Activated naive CD4-positive, alpha-beta T cell treated with anti-CD3 and anti-CD28 coated beads, Interleukin-2, amount 10 ng/mL, durations not matched to agents 7 days and 5 days (primary cell): ENCODE measurements around the gene RAD51B.
"Not testable (repeated sequence)": the region's sequence is repeated elsewhere in the genome, so short reads cannot be mapped to it uniquely, and the experiment has no call there.

Experiments used
- CTCF ChIA-PET: fragments of 350-600 bp; sonication (Branson Sonifier 250); formaldehyde crosslinking; loops from one replicate; lab custom pipeline; 2021; ENCODE audit warnings: antibody characterized with exemption; lab: Charles Lee
- DNase-seq: peaks from one replicate; pipeline ENCODE4 v3.0.0-alpha.2; 2020
- H3K27ac Mint-ChIP-seq: one replicate; pipeline ENCODE4 v1.8.0; 2021; ENCODE audit warnings: mild to moderate bottlenecking, moderate library complexity, mixed read lengths
- H3K27me3 Mint-ChIP-seq: one replicate; pipeline ENCODE4 v1.8.0; 2021; ENCODE audit warnings: mild to moderate bottlenecking, mixed read lengths
- H3K36me3 Mint-ChIP-seq: one replicate; pipeline ENCODE4 v1.8.0; 2021; ENCODE audit warnings: mixed read lengths
- H3K4me1 Mint-ChIP-seq: one replicate; pipeline ENCODE4 v1.8.0; 2021; ENCODE audit warnings: mixed read lengths
- H3K4me3 Mint-ChIP-seq: one replicate; pipeline ENCODE4 v1.8.0; 2021; ENCODE audit warnings: mild to moderate bottlenecking, moderate library complexity, mixed read lengths
- H3K9me3 Mint-ChIP-seq: one replicate; pipeline ENCODE4 v1.8.0; 2021; ENCODE audit warnings: mixed read lengths

The RAD51B gene

DNA sequence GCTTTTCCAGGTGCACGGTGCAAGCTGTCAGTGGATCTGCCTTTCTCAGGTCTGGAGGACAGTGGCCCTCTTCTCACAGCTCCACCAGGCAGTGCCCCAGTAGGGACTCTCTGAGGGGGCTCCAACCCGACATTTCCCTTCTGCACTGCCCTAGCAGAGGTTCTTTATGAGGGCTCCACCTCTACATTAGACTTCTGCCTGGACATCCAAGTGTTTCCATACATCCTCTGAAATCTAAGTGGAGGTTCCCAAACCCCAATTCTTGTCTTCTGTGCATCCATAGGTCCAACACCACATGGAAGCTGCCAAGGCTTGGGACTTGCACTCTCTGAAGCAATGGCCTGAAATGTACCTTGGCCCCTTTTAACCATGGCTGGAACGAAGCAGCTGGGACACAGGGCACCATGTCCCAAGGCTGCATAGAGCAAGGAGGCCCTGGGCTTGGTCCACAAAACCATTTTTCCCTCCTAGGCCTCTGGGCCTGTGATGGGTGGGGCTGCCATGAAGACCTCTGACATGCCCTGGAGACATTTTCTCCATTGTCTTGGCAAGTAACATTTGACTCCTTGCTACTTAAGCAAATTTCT lies 282.2 kb downstream of the RAD51B start:
- peaks cover 30% of the 10 kb centered on the region for H3K9me3 Mint-ChIP-seq
- H3K4me1 Mint-ChIP-seq, DNase-seq, H3K27ac Mint-ChIP-seq, CTCF ChIA-PET, H3K27me3 Mint-ChIP-seq, H3K4me3 Mint-ChIP-seq: not testable (repeated sequence)
- H3K36me3 Mint-ChIP-seq = peaks cover 18% of the 10 kb centered on the region

DNA sequence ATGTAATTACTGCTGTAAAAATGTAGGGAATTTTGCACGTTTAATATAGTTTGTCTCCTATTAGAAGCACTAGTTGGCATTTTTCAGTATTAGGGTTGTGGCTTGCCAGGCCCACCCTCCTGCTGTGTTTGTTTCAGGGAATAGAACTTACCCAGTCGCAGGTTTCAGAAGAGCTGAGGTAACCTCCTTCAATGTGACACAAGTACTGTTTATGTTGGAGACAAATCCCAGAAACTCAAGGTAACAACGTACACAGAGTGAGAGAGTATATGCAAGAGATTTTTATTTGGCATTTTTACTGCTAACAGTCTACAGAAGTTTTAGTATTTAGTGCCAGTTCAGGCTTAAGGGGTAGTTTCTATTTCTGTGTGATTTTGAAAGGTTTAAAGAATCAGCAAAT lies 284.3 kb downstream of the RAD51B start:
- no peak overlapping the region for H3K4me3 Mint-ChIP-seq
- peaks cover 28% of the 10 kb centered on the region for H3K9me3 Mint-ChIP-seq
- no peak for DNase-seq
- peaks cover 16% of the 10 kb centered on the region for H3K36me3 Mint-ChIP-seq
- no peaks in the 10 kb centered on the region for H3K4me1 Mint-ChIP-seq
- CTCF ChIA-PET = no interaction called here
- H3K27ac Mint-ChIP-seq = no peak overlapping the region
- no peaks in the 10 kb centered on the region for H3K27me3 Mint-ChIP-seq

DNA sequence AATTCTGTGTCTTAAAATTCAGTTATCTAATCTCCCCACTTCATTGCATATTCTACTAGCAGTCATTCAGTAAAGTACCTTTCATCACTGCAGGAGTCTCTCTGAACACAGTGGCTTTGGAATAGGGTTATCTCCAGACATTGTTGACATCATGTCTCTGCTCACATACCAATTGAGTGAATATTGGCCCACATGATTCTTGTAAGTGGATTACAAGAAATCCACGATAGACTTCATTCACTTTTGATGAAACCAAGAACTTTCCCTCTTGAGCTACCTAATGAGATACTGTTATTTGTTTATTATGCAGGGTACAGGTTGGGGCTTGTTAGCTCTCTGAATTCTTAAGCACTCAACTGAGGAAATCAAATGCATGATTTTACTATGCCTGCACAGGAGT lies 284.9 kb downstream of the RAD51B start:
- CTCF ChIA-PET = no interaction called here
- peaks cover 28% of the 10 kb centered on the region for H3K9me3 Mint-ChIP-seq

DNA sequence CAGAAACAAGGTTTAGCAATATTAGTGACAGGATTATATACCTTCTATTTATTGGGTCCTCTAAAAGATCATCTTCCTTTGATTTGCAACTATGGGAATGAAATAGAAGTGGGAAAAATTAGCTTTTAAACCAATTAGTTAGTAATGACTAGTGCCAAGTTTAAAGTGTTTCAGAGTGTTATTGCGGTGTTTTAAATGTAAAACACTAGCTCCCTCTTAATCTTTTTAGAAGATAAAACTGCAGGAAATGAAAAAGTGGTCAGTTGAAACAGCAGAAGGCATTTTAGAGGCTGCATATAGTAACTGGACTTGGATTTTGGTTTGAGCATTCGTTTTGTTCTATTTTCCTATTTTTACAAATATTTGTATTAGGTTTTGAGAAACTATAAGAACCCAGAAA lies 286.2 kb downstream of the RAD51B start:
- Mint-ChIP-seq H3K27me3 (no peaks in the 10 kb centered on the region), H3K9me3 (peaks cover 19% of the 10 kb centered on the region), H3K36me3 (peaks cover 8% of the 10 kb centered on the region), H3K27ac (no peak overlapping the region), H3K4me3 (no peak overlapping the region), H3K4me1 (peaks cover under 1% of the 10 kb centered on the region)
- DNase-seq = no peak
- CTCF ChIA-PET = no interaction called here

More for the DNA sequence above, 284.9 kb downstream of the RAD51B start:
- no peaks in the 10 kb centered on the region for H3K4me1 Mint-ChIP-seq
- no peak overlapping the region for H3K4me3 Mint-ChIP-seq
- DNase-seq = no peak
- H3K36me3 Mint-ChIP-seq = peaks cover 14% of the 10 kb centered on the region
- H3K27me3 Mint-ChIP-seq = no peaks in the 10 kb centered on the region
- H3K27ac Mint-ChIP-seq = no peak overlapping the region

DNA sequence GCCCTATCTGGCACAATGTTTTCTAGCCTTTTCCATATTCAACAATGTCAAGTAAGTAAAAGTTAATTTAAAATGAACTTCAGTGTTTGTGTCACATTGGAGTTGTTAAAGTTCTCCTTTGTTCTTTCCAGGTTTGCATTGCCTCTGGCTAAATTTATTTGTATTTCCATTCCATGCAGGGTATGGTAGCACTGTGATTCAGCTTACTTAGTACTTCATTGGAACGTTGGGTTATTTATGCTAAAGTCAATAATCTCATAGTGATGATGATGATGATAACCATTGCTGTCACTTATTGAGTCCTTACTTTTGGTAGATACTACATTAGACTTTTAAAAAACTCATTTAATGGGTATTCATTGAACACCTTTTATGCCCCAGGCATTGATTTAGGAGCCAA lies 286.9 kb downstream of the RAD51B start:
- CTCF ChIA-PET = no interaction called here
- no peak overlapping the region for H3K4me3 Mint-ChIP-seq
- peaks cover 6% of the 10 kb centered on the region for H3K36me3 Mint-ChIP-seq
- H3K9me3 Mint-ChIP-seq = peaks cover 14% of the 10 kb centered on the region
- peaks cover 5% of the 10 kb centered on the region for H3K4me1 Mint-ChIP-seq
- DNase-seq = no peak
- H3K27ac Mint-ChIP-seq = no peak overlapping the region
- H3K27me3 Mint-ChIP-seq = no peaks in the 10 kb centered on the region

DNA sequence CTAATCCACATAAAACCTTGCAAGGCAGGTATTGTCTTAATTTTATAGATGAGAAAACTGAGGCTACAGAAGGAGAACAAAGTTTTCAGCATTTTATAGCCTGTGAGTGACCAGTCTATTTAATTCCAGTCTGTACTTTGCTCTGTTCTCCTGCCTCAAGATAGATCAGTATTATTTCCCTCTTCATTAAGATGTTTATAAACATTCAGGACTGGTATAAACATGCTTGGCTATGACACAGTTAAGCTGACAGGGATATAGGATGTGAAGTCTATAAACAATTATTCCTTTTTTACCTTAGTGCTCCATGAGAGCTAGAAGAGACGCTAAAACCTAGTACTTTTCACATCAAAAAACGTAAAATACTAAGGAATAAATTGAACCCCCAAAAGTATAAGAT lies 287.3 kb downstream of the RAD51B start:
- Mint-ChIP-seq H3K4me1 (peaks cover 6% of the 10 kb centered on the region), H3K27ac (no peak overlapping the region), H3K27me3 (no peaks in the 10 kb centered on the region), H3K4me3 (no peak overlapping the region), H3K9me3 (peaks cover 9% of the 10 kb centered on the region), H3K36me3 (peaks cover 6% of the 10 kb centered on the region)
- CTCF ChIA-PET = no interaction called here
- DNase-seq = no peak

DNA sequence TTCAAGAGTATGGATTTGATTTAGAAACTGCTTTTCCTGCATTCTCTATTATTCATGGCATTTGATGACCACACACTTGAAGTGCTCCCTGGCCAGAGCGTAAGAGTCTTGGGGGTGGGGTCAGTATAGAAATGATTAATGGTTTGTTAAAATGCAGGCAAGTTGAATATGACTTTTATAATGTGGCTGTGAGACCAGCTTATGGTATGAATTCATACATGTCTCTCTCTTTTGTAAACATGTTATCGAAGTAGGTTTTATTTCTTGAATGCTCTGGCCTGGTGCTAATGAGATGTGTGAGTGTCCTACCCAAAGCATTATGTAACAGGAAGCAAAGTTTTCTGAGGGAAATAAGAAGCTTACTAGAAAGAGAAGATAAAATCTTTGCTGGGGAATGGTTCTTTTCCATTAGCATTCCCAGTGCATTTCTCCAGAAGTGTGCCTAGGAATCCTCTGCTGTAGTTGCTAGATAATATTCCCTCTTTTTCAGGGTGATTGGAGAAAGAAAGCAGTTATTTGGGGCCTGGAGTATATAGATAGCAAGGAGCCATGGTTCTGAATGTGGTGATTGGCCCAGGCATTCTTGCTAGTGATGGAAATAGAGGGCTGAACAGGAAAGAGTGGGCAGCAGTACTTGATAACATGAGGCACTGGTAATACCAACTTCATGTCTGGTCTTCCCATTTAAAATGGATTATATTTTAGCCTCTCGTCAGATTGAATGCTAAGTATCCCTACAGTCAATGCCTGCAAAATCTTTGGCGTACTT lies 289.7 kb downstream of the RAD51B start:
- CTCF ChIA-PET = no interaction called here
- Mint-ChIP-seq H3K36me3 (no peaks in the 10 kb centered on the region), H3K9me3 (no peaks in the 10 kb centered on the region), H3K27me3 (no peaks in the 10 kb centered on the region), H3K27ac (no peak overlapping the region), H3K4me3 (no peak overlapping the region), H3K4me1 (peaks cover 6% of the 10 kb centered on the region)
- no peak for DNase-seq

DNA sequence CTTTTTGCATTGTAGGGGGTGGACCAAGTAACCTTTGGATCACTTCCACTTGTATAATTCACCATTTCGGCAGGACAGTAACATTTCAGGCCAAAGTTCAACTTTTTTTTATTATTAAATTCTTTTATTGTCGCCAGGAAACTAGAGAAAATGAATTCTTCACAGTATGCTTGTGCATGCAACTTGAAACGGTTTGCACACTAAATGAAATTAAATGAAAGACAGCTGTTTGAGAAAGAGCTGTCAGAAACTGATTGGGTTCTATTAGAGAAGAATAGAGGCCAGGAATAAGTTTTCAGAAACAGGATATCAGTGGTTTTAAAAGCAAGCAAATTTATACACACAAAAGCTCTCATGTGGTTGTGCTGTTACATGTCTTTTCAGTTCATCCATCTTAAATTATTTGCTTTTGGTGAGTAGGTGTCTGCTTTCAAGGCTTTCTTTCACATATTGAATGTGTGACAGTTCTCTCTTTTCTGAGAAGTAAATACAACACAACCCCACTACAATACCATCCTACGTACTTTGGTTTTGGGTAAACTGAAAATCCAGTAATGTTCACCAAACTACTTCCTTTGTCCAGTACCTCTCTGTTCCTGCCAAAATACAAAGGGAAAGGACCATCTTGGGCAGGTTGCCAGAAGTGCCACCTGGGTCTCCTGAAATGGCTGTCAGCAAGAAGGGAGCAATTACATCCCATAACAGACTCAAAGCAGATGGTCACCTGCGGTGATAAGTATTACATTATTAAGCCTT lies 291.7 kb downstream of the RAD51B start:
- H3K27ac Mint-ChIP-seq = no peak overlapping the region
- CTCF ChIA-PET = no interaction called here
- H3K4me3 Mint-ChIP-seq = no peak overlapping the region

DNA sequence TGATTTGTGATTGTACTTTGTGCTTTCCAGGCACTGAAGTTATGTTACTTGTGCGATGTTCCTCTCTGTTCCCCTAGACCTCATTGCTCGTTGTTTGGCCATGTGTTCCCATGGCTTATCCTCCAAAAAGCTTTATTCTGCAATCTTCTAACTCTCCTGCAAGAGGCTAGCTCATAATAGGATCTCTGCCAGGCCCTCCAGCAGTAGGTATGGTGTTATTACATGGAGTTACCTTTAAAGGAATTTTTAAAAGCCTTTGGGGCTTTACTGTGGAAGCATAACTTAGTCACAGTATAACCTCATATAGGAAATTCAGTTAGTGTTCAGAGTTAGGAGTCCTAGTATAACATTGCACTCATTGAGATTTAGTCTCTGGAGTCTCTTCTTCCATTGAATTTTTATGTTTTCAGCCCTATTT lies 292.3 kb downstream of the RAD51B start:
- peaks cover 6% of the 10 kb centered on the region for H3K4me1 Mint-ChIP-seq
- H3K27ac Mint-ChIP-seq = no peak overlapping the region
- no peaks in the 10 kb centered on the region for H3K36me3 Mint-ChIP-seq
- CTCF ChIA-PET = no interaction called here
- H3K27me3 Mint-ChIP-seq = no peaks in the 10 kb centered on the region
- no peak for DNase-seq
- no peaks in the 10 kb centered on the region for H3K9me3 Mint-ChIP-seq
- H3K4me3 Mint-ChIP-seq = no peak overlapping the region

More for the DNA sequence above, 291.7 kb downstream of the RAD51B start:
- Mint-ChIP-seq H3K36me3 (no peaks in the 10 kb centered on the region), H3K27me3 (no peaks in the 10 kb centered on the region), H3K4me1 (peaks cover 6% of the 10 kb centered on the region), H3K9me3 (no peaks in the 10 kb centered on the region)
- no peak for DNase-seq

DNA sequence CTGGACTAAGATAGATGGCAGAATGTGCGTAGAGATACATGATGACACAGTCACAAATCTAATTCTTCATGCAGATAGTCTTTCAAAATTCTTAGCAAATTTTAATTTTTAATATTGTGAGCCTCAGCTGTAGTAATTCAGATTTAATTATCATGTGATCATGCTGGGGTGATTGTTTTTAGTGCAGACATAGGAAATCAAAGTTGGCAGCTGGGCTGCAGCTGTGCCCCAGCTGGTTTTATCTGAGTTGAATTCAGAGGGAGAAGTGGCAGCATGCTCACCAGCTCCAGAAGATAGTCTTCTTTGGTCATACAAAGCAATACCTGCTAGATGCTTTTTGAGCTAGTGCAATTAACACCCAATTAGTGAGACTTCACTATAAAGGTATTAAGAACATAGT lies 292.9 kb downstream of the RAD51B start:
- H3K27ac Mint-ChIP-seq = no peak overlapping the region
- H3K36me3 Mint-ChIP-seq = no peaks in the 10 kb centered on the region
- H3K4me1 Mint-ChIP-seq = peaks cover 6% of the 10 kb centered on the region
- H3K9me3 Mint-ChIP-seq = no peaks in the 10 kb centered on the region
- CTCF ChIA-PET = no interaction called here
- no peak for DNase-seq
- no peak overlapping the region for H3K4me3 Mint-ChIP-seq
- no peaks in the 10 kb centered on the region for H3K27me3 Mint-ChIP-seq

DNA sequence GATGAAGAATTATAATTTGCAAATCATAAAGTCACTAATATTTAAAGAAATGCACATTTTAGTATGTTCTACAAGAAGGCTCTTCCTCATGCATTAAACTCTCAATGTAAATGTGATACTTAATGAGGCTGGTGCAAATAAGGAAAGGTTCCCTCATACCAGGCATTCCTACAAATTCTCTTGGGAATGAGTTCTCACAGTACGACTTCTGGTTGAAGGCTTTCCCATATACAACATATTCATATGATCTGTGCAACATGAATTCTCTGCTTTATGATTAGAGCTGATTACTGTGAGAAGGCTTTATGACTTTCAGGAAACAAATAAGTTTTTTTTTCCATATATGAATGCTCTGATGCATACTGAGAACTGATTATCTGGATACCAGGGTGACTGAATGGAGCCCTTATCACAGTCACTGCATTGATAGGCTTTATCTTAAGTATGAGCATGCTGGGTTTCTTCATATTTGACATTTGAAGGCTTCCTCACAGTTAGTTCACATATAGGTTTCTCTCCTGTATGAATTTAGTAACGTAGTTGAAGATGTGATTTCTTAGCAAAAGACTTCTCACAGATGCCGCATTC lies 293.9 kb downstream of the RAD51B start:
- H3K9me3 Mint-ChIP-seq = no peaks in the 10 kb centered on the region
- H3K4me1 Mint-ChIP-seq = peaks cover 6% of the 10 kb centered on the region
- H3K4me3 Mint-ChIP-seq = no peak overlapping the region
- CTCF ChIA-PET = no interaction called here
- no peak overlapping the region for H3K27ac Mint-ChIP-seq
- H3K36me3 Mint-ChIP-seq = no peaks in the 10 kb centered on the region
- H3K27me3 Mint-ChIP-seq = no peaks in the 10 kb centered on the region
- DNase-seq = no peak

DNA sequence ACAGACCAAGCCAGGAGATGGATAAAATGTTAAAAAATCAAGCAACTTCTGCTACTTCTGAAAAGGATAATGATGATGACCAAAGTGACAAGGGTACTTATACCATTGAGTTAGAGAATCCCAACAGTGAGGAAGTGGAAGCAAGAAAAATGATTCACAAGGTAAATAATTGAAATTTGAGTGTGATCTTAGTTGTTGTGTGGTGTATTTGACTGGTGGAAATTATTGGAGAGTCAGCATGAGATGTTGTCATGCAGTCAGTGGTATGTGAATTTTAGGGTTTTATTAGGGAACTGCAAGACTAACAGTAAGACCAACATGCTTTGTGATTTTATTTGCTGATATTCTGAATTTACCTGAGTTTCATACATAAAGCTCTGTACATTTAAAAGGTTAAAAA lies 296.4 kb downstream of the RAD51B start:
- H3K4me1 Mint-ChIP-seq, DNase-seq, CTCF ChIA-PET, H3K9me3 Mint-ChIP-seq, H3K36me3 Mint-ChIP-seq, H3K27ac Mint-ChIP-seq, H3K4me3 Mint-ChIP-seq, H3K27me3 Mint-ChIP-seq: not testable (repeated sequence)

DNA sequence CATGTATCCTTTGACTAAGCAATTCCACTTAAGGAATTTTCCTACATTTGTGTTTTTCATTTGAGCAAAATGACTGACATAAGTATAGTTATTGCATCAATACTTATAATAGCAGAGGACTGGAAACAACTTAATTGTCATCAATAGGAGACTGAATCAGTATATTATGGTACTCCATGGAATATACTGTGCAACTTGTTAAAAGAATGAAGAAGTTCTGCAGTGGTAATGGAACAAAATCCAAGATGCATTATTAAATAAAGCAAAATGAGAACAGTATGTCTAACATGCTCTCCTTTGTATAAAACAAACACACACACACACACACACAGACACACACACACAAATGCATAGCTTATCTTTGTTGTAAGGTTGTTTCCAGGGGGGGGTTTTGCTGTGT lies 303.1 kb downstream of the RAD51B start:
- DNase-seq = no peak
- no peaks in the 10 kb centered on the region for H3K4me1 Mint-ChIP-seq
- no peaks in the 10 kb centered on the region for H3K36me3 Mint-ChIP-seq
- H3K27ac Mint-ChIP-seq = no peak overlapping the region
- H3K27me3 Mint-ChIP-seq = no peaks in the 10 kb centered on the region
- H3K9me3 Mint-ChIP-seq = peaks cover 2% of the 10 kb centered on the region
- CTCF ChIA-PET = no interaction called here
- no peak overlapping the region for H3K4me3 Mint-ChIP-seq

DNA sequence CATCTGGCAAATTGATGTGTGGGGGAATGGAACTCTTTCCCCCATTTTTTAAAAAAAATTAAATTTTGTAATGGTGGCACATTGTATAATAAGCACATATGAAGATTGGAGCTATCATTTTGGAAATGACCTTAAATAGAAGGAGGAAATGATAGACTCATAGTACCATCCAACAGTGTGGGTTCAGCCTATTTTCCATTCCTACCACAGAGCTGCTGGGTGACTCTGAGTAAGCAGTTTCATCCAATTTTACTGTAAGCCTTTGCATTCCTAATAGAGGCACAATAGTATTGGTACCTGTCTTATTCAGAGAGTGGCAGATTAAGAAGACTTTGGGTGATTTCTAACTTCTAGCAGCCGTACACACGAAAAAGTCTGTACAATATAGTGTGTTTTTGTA lies 304.5 kb downstream of the RAD51B start:
- Mint-ChIP-seq H3K9me3 (peaks cover 2% of the 10 kb centered on the region), H3K36me3 (no peaks in the 10 kb centered on the region), H3K4me1 (no peaks in the 10 kb centered on the region), H3K27me3 (no peaks in the 10 kb centered on the region), H3K27ac (no peak overlapping the region), H3K4me3 (no peak overlapping the region)
- DNase-seq = no peak
- CTCF ChIA-PET = no interaction called here
